GM19395 (cell line): ENCODE data around the gene TTI1.
"Not testable (repeated sequence)": the region's sequence is repeated elsewhere in the genome, so short reads cannot be mapped to it uniquely, and the experiment has no call there.

Source experiments
- ATAC-seq: cut with Tn5 transposase; IDR thresholded peaks from one replicate; pipeline ENCODE4 v1.9.1; 2021; ENCODE audit warnings: mild to moderate bottlenecking, moderate library complexity; ENCODE audit not compliant: unreplicated experiment

TTI1 gene

GRCh38 chr20:37970856-37971245 is 62.4 kb downstream of the TTI1 start:
- ATAC-seq, result no peak

- no peak for ATAC-seq
These were observed 63.1 kb downstream of the TTI1 start for GRCh38 chr20:37969949-37970855.

- ATAC-seq, result no peak
These were observed 64.3 kb downstream of the TTI1 start for GRCh38 chr20:37968841-37969401.

GRCh38 chr20:37963483-37963882 is 69.8 kb downstream of the TTI1 start:
- not testable (repeated sequence) for ATAC-seq

GRCh38 chr20:37961066-37961465 is 72.2 kb downstream of the TTI1 start:
- no peak for ATAC-seq

GRCh38 chr20:37958856-37959520 is 74.3 kb downstream of the TTI1 start:
- ATAC-seq, result no peak

- ATAC-seq, result no peak
These were observed 77.1 kb downstream of the TTI1 start for GRCh38 chr20:37956107-37956585.

GRCh38 chr20:37955511-37955910 is 77.7 kb downstream of the TTI1 start:
- no peak for ATAC-seq

GRCh38 chr20:37954626-37955025 is 78.6 kb downstream of the TTI1 start:
- no peak for ATAC-seq

GRCh38 chr20:37954190-37954589 is 79.1 kb downstream of the TTI1 start:
- ATAC-seq, result no peak

GRCh38 chr20:37948956-37949355 is 84.3 kb downstream of the TTI1 start:
- ATAC-seq, result no peak

GRCh38 chr20:37947943-37948342 is 85.3 kb downstream of the TTI1 start:
- ATAC-seq, result no peak

GRCh38 chr20:37946946-37947345 is 86.3 kb downstream of the TTI1 start:
- no peak for ATAC-seq

- ATAC-seq, result no peak
These were observed 88.1 kb downstream of the TTI1 start for GRCh38 chr20:37945091-37945547.

GRCh38 chr20:37944456-37944981 is 88.7 kb downstream of the TTI1 start:
- no peak for ATAC-seq

GRCh38 chr20:37943501-37944455 is 89.5 kb downstream of the TTI1 start:
- no peak for ATAC-seq

- ATAC-seq, result no peak
These were observed 90.2 kb downstream of the TTI1 start for GRCh38 chr20:37943033-37943432.

- ATAC-seq, result no peak
These were observed 91.3 kb downstream of the TTI1 start for GRCh38 chr20:37941992-37942391.

GRCh38 chr20:37941332-37941731 is 91.9 kb downstream of the TTI1 start:
- ATAC-seq, result no peak

- no peak for ATAC-seq
These were observed 92.4 kb downstream of the TTI1 start for GRCh38 chr20:37940858-37941257.
